LHCN-M2 (cell line): ENCODE measurements around the gene CTCF. TPM values are rescaled to one million over a fixed set of nuclear protein-coding genes. Genes with fewer than 3 reads are reported as not detected.

Experiments
- DNase-seq: peaks from one replicate; pipeline ENCODE4 v3.0.0-alpha.2; 2012; ENCODE audit warnings: low read depth
- total RNA-seq: library from RNA; depleted of rRNA; stranded (reverse); fragments of >200 nt; gene quantifications from 2 replicates; pipeline ENCODE4 v1.2.3, GENCODE V29; 2014; rRNA removed

CTCF gene
- total RNA-seq, 1 experiment from 2014 or later, result 36.7 TPM

GRCh38 chr16:67678354-67679023 lies 116.2 kb downstream of the CTCF start:
- no peak for DNase-seq

GRCh38 chr16:67679935-67680897 lies 117.9 kb downstream of the CTCF start:
- no peak for DNase-seq

GRCh38 chr16:67683767-67684166 lies 121.4 kb downstream of the CTCF start:
- no peak for DNase-seq

GRCh38 chr16:67685388-67686112 lies 123.2 kb downstream of the CTCF start:
- no peak for DNase-seq

Other genes with a start within 250 kb of the CTCF start
- gene KCTD19, start 235.8 kb upstream of the CTCF start, total RNA-seq, result not detected in 2 replicates
- not detected in 2 replicates for gene LRRC36, start 235.7 kb upstream of the CTCF start, total RNA-seq
- gene TPPP3, start 169.0 kb upstream of the CTCF start, total RNA-seq, result 11.9 and 17.6 TPM in 2 replicates
- 9.9 and 13.5 TPM in 2 replicates for gene ZDHHC1, start 146.0 kb upstream of the CTCF start, total RNA-seq
- gene HSD11B2, start 131.4 kb upstream of the CTCF start, total RNA-seq, result 0.17 and 0.58 TPM in 2 replicates
- gene ATP6V0D1, start 81.4 kb upstream of the CTCF start, total RNA-seq, result 147 and 156 TPM in 2 replicates
- gene AGRP, start 79.0 kb upstream of the CTCF start, total RNA-seq, result not detected in 2 replicates
- 24.3 and 24.4 TPM in 2 replicates for gene RIPOR1, start 33.7 kb upstream of the CTCF start, total RNA-seq
- gene CARMIL2, start 82.6 kb downstream of the CTCF start, total RNA-seq, result 0.58 and 0.92 TPM in 2 replicates
- gene ACD, start 97.7 kb downstream of the CTCF start, total RNA-seq, result 44.2 and 49.5 TPM in 2 replicates
- 0.86 and 3.2 TPM in 2 replicates for gene PARD6A, start 98.4 kb downstream of the CTCF start, total RNA-seq
- gene ENKD1, start 104.2 kb downstream of the CTCF start, total RNA-seq, result 13.8 and 17.1 TPM in 2 replicates
- 4.6 and 6.3 TPM in 2 replicates for gene C16orf86, start 104.3 kb downstream of the CTCF start, total RNA-seq
- 15.9 and 17.4 TPM in 2 replicates for gene GFOD2, start 156.8 kb downstream of the CTCF start, total RNA-seq
- 3.8 and 4.5 TPM in 2 replicates for gene RANBP10, start 244.0 kb downstream of the CTCF start, total RNA-seq
- 0.77 and 1.6 TPM in 2 replicates for gene TSNAXIP1, start 244.4 kb downstream of the CTCF start, total RNA-seq